NCI-H128 (cell line): ENCODE results near the gene ZNF804A.

Experiments
- DNase-seq: peaks from one replicate; lab custom pipeline; 2025; ENCODE audit not compliant: unreplicated experiment; lab: John Stamatoyannopoulos, UW

Gene ZNF804A

GRCh38 chr2:184927040-184927439 is 328.7 kb downstream of the ZNF804A start:
- no peak for DNase-seq

- DNase-seq, result no peak
Measured at GRCh38 chr2:184936761-184937160, 338.4 kb downstream of the ZNF804A start.

DNA sequence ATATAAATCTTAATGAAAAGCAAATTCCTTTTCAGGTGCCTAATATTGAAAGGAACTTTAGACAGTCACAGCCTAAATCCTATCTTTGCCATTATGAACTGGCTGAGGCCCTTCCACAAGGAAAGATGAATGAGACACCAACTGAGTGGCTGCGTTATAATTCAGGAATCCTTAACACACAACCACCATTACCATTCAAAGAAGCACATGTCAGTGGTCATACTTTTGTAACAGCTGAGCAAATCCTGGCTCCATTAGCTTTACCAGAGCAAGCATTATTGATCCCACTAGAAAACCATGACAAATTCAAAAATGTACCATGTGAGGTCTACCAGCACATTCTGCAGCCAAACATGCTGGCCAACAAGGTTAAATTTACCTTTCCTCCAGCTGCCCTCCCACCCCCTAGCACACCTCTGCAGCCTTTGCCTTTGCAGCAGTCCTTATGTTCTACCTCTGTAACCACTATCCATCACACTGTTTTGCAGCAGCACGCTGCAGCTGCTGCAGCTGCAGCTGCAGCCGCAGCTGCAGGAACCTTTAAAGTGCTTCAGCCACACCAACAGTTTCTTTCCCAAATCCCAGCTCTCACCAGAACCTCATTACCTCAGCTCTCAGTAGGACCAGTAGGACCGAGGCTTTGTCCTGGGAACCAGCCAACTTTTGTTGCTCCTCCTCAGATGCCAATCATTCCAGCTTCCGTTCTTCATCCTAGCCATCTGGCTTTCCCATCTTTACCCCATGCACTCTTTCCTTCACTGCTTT is 340.1 kb downstream of the ZNF804A start:
- DNase-seq, result no peak

GRCh38 chr2:184945326-184945725 is 347.0 kb downstream of the ZNF804A start:
- no peak for DNase-seq

- DNase-seq, result no peak
Measured at GRCh38 chr2:184945824-184946223, 347.5 kb downstream of the ZNF804A start.

DNA sequence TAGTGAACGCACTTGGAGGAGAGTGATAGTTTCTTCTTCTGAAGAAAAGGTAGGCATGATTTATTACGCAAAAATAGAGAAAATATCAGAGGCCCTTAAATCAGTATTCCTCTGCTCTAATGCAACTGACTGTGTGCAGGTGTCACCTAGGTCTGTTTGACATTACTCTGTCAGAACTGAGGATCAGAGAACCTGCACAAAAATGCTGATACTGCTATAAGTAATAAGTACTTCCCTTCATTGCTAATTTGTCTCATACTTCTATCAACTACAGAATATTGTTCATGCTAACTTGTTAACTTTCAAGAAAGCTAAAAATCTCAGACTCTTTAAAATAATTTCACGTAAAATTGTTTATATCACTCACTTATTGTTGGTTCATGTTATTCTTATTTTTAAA is 358.5 kb downstream of the ZNF804A start:
- no peak for DNase-seq

- no peak for DNase-seq
Measured at GRCh38 chr2:184971546-184972068, 373.3 kb downstream of the ZNF804A start.
